A673 (cell line): ENCODE data around the gene TBC1D16. TPM values are rescaled to one million over a fixed set of nuclear protein-coding genes. Genes with fewer than 3 reads are reported as not detected.

Experiments used
- BruUV-seq: library from RNA; stranded (reverse); fragments of 400-500 nt; replicated peaks from 2 replicates; lab custom pipeline; 2021; lab: Mats Ljungman, UMichigan
- CTCF ChIA-PET: fragments of 300-600 bp; sonication (Branson Sonifier 250); formaldehyde crosslinking; loops from one replicate; lab custom pipeline; 2022; ENCODE audit warnings: antibody characterized with exemption; lab: Charles Lee
- POLR2A ChIA-PET: fragments of 300-600 bp; sonication (Branson Sonifier 250); formaldehyde crosslinking; loops from one replicate; lab custom pipeline; 2022; ENCODE audit warnings: antibody characterized with exemption; ENCODE audit not compliant: low non-redundant PET; lab: Charles Lee
- DNase-seq: peaks from one replicate; pipeline ENCODE4 v3.0.0-alpha.2; 2015; ENCODE audit warnings: low spot score
- H3K27ac ChIP-seq: fragments of 200-600 bp; sonication (generic); 2 replicates; pipeline ENCODE4 v1.5.1; 2016; ENCODE audit warnings: mixed run types, low read depth, mild to moderate bottlenecking, mixed read lengths, antibody characterized with exemption, low read length; ENCODE audit not compliant: poor library complexity, severe bottlenecking
- H3K27me3 ChIP-seq: fragments of 200-600 bp; sonication (generic); replicated peaks from 2 replicates; pipeline ENCODE4 v1.6.1; 2017; ENCODE audit warnings: mixed run types, low read depth, mild to moderate bottlenecking, mixed read lengths, antibody characterized with exemption, low read length; ENCODE audit not compliant: insufficient read depth, poor library complexity
- H3K36me3 ChIP-seq: fragments of 200-600 bp; sonication (generic); 2 replicates; pipeline ENCODE4 v1.6.1; 2016; ENCODE audit warnings: mixed run types, mild to moderate bottlenecking, mixed read lengths, antibody characterized with exemption, low read length; ENCODE audit not compliant: insufficient read depth, poor library complexity, severe bottlenecking
- H3K4me1 ChIP-seq: fragments of 200-600 bp; sonication (generic); 2 replicates; pipeline ENCODE4 v1.6.1; 2017; ENCODE audit warnings: mixed run types, mild to moderate bottlenecking, mixed read lengths, antibody characterized with exemption, low read length; ENCODE audit not compliant: insufficient read depth, poor library complexity, severe bottlenecking
- H3K4me3 ChIP-seq: fragments of 200-600 bp; sonication (generic); 2 replicates; pipeline ENCODE4 v1.5.1; 2016; ENCODE audit warnings: low read depth, mixed run types, mild to moderate bottlenecking, mixed read lengths, low read length; ENCODE audit not compliant: poor library complexity, severe bottlenecking
- H3K9me3 ChIP-seq: fragments of 200-600 bp; sonication (generic); 2 replicates; pipeline ENCODE4 v1.6.1; 2016; ENCODE audit warnings: mixed run types, low read depth, mild to moderate bottlenecking, mixed read lengths, antibody characterized with exemption, low read length; ENCODE audit not compliant: poor library complexity, severe bottlenecking
- EZH2 ChIP-seq: fragments of 200-600 bp; sonication (generic); IDR thresholded peaks from 2 replicates; pipeline ENCODE4 v1.6.1; 2017; ENCODE audit warnings: borderline replicate concordance, low read depth, mild to moderate bottlenecking, mixed read lengths, antibody characterized with exemption, low read length; ENCODE audit not compliant: poor library complexity, severe bottlenecking
- intact Hi-C: fragments of 100-400 bp; cut with micrococcal nuclease; formaldehyde crosslinking; loops from one replicate; pipeline ENCODE4 v1.10.0; 2022; ENCODE audit not compliant: unreplicated experiment
- total RNA-seq: library from RNA; stranded (reverse); gene quantifications from 2 replicates; pipeline ENCODE4 v1.2.3, GENCODE V29; 2021
- TF ChIP-seq, protein P1 (sequence below): fragments of 300-800, 200-600 bp; sonication (generic); conservative IDR thresholded peaks from 2 replicates; pipeline ENCODE4 v1.5.1; 2017; ENCODE audit warnings: low read depth, mild to moderate bottlenecking, antibody characterized with exemption, low read length, moderate library complexity, mixed read lengths

TBC1D16 gene
- total RNA-seq, 1 experiment from 2014 or later: 49.1 TPM

DNA sequence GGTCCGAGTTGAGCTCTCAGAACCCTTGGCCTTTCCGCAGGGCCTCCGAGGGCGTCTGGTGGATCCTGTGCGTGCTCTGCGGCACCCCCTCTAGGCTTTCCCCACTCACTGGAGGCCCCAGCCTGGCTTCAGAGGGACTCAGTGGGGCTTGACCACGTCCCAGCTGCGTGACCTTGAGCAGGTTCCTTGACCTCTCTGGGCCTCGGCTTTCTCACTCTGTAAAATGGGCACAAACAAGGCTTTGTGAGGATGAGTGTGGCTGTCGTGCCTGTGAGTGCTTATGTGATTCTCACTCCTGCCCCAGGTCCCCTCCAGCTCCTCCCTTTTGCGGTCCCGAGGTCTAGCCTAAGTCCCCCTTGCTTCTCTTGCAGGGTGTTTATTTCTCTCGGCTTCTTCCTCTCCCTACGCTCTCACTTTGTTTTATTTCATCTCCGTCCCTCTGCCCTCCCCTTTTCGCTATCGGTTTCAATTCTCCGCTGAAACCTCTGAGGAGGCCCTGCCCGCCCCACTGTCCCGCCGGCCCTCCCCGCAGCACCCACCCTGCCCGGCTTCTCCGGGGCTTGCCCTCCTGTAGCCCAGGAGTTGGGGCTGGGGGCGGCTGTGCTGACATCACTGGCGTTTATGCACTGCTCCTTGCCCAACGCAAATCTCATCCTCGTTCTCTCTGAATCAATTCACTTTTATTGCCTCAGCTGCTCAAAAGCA, 114.1 kb downstream of the TBC1D16 start:
- Histone ChIP-seq H3K27me3 (no peaks in the 10 kb centered on the region), H3K36me3 (no peaks in the 10 kb centered on the region), H3K4me1 (peaks cover 7% of the 10 kb centered on the region), H3K4me3 (peak overlapping the region; percentile 25), H3K27ac (no peak overlapping the region), H3K9me3 (no peaks in the 10 kb centered on the region)
- CTCF ChIA-PET: no interaction called here
- TF ChIP-seq EZH2: no peak
- TF ChIP-seq, protein P1, sequence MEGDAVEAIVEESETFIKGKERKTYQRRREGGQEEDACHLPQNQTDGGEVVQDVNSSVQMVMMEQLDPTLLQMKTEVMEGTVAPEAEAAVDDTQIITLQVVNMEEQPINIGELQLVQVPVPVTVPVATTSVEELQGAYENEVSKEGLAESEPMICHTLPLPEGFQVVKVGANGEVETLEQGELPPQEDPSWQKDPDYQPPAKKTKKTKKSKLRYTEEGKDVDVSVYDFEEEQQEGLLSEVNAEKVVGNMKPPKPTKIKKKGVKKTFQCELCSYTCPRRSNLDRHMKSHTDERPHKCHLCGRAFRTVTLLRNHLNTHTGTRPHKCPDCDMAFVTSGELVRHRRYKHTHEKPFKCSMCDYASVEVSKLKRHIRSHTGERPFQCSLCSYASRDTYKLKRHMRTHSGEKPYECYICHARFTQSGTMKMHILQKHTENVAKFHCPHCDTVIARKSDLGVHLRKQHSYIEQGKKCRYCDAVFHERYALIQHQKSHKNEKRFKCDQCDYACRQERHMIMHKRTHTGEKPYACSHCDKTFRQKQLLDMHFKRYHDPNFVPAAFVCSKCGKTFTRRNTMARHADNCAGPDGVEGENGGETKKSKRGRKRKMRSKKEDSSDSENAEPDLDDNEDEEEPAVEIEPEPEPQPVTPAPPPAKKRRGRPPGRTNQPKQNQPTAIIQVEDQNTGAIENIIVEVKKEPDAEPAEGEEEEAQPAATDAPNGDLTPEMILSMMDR: no peak
- no peak for DNase-seq
- POLR2A ChIA-PET: no interaction called here
- BruUV-seq: no TSS peak
- intact Hi-C loops: loop anchor here (5.0 kb wide), 1 partner anchor 179 kb away; no protein-coding TSS in a partner anchor

DNA sequence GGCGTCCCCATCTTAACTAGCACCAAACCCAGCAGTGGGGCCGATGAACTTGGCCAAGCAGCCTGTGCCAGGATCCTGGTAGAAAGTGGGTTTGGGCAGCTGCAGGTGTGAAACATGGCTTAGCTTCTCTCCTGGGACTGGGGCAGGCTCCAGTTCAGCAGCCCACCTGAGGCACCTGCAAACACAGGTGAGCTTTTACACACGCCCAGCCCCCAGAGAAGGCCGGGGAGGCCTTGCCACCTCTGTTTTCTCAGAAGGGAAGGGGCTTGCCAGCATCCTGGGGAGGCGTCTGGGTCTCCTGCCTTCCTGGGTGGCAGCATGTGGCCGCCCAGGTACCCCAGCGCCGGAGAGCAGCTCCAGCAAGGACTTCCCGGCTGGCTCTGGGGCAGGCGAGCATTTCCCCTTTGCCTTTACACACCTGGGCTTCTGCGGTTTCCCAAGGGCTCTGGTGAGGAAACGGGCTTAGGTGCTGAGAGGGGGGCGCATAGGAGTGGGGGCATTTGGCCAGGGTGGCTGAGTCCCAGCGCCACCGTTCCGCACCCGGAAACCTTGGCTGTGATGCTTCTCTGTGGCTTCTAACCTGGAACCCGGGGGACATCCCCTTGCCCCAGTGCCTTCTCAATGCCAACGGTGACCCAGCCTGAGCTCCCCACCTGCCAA, 114.8 kb downstream of the TBC1D16 start:
- Histone ChIP-seq H3K27me3 (no peaks in the 10 kb centered on the region), H3K4me3 (no peak overlapping the region), H3K4me1 (peaks cover 7% of the 10 kb centered on the region), H3K36me3 (no peaks in the 10 kb centered on the region), H3K27ac (no peak overlapping the region), H3K9me3 (no peaks in the 10 kb centered on the region)
- no TSS peak for BruUV-seq
- CTCF ChIA-PET: no interaction called here
- no peak for TF ChIP-seq EZH2
- TF ChIP-seq, protein P1: no peak
- POLR2A ChIA-PET: no interaction called here
- intact Hi-C loops: loop anchor here (5.0 kb wide), 1 partner anchor 179 kb away; no protein-coding TSS in a partner anchor
- DNase-seq: no peak

DNA sequence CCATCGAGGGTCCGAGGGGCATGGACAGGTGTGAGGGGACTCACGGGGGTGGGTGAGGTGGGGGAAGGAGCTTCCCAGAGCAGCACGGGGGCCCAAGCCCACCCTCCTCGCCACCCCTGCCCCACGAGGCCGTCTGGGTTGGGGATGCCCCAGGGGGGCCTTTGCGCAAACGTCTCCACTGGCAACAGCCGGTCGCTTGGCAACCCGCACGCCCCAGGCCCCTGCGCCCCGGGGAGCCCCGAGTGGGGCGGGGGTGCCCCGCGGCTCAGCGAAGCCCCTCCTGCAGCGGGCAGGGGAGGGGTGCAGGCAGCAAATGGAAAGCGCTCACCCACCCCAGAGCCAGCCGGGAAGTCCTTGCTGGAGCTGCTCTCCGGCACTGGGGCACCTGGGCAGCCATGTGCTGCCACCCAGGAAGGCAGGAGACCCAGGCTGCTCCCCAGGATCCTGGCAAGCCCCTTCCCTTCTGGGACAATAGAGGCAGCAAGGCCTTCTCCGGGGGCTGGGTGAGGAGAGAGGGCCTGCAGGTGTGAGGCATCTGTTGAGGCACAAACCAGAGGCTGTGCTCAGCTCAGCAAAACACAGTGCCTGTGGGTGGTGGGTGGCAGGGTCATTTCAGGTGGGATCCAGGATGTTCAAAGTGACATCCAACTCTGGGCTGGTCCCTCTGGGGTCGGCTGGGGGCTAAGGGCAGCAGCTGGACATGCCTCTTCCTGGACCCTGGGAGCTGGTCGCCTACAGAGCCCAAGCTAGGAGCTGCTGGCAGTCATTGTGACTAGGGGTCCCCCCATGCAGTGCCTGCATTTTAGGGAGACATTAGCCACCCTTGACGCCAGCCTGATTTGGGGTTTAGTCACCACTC, 115.6 kb downstream of the TBC1D16 start:
- Histone ChIP-seq H3K27ac (no peak overlapping the region), H3K9me3 (no peaks in the 10 kb centered on the region), H3K27me3 (no peaks in the 10 kb centered on the region), H3K36me3 (no peaks in the 10 kb centered on the region), H3K4me1 (peaks cover 7% of the 10 kb centered on the region), H3K4me3 (no peak overlapping the region)
- TF ChIP-seq, protein P1: no peak
- TF ChIP-seq EZH2: no peak
- DNase-seq: no peak
- intact Hi-C loops: loop anchor here (5.0 kb wide), 1 partner anchor 178 kb away; no protein-coding TSS in a partner anchor
- ChIA-PET POLR2A (no interaction called here), CTCF (interaction anchor here (0.6 kb wide), 1 partner anchor 84 kb away, joined by 3 read pairs; no protein-coding TSS in a partner anchor)
- BruUV-seq: no TSS peak
